Measurements from ENCODE around the gene GLS.
"Not testable (repeated sequence)": the region's sequence is repeated elsewhere in the genome, so short reads cannot be mapped to it uniquely, and the experiment has no call there.

The GLS gene

DNA sequence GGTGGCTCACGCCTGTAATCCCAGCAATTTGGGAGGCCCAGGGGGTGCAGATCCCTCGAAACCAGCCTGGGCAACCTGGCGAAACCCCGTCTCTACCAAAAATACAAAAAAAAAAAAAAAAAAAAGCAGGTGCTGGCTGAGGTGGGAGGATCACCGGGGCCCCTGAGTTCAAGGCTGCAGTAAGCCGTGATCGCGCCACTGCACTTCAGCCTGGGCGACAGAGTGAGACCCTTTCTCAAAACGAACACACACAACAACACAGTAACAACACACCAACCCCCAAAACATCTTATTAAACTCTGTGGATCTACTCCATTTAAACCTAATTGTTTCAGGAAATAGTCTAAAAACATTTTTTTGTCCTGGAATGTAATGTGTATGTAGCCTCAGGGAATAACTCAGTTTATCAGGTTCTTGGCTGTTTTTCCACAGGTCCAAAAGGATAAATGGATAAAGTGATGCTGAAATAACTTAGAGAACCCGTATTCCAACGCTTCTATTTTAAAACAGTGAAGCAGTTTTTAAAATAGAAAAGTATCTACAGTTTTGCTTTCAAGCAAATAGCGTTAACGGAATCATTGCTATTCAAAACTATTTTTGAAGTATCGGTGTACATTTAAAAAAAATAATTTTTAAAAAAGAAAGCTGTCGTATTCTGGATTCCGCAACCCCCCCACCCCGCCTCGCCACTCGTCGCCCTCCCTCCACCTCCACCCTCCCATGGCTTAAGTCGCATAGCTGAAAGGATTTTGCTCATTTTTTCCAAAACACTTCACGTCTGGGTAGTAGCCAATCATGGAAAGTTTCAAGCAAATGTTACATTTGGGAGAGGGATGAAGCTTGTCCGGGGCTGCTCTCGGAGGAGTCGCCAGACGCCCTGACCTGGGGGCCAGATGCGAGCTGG is 895 bp upstream of the GLS start:
- no peak for TF ChIP-seq ZFX (IDR thresholded peaks at IDR 0.05; ENCODE audit: borderline replicate concordance)
- TF ChIP-seq, protein P1, sequence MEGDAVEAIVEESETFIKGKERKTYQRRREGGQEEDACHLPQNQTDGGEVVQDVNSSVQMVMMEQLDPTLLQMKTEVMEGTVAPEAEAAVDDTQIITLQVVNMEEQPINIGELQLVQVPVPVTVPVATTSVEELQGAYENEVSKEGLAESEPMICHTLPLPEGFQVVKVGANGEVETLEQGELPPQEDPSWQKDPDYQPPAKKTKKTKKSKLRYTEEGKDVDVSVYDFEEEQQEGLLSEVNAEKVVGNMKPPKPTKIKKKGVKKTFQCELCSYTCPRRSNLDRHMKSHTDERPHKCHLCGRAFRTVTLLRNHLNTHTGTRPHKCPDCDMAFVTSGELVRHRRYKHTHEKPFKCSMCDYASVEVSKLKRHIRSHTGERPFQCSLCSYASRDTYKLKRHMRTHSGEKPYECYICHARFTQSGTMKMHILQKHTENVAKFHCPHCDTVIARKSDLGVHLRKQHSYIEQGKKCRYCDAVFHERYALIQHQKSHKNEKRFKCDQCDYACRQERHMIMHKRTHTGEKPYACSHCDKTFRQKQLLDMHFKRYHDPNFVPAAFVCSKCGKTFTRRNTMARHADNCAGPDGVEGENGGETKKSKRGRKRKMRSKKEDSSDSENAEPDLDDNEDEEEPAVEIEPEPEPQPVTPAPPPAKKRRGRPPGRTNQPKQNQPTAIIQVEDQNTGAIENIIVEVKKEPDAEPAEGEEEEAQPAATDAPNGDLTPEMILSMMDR (IDR thresholded peaks at IDR 0.05) = no peak
- H3K27ac ChIP-seq = peak overlapping the region; percentile 78

GRCh38 chr2:190881084-190881597 is 520 bp downstream of the GLS start:
- peak overlapping the region; percentile 78 for H3K27ac ChIP-seq
- TF ChIP-seq, protein P1 (IDR thresholded peaks at IDR 0.05) = no peak
- TF ChIP-seq ZFX (IDR thresholded peaks at IDR 0.05; ENCODE audit: borderline replicate concordance) = no peak

DNA sequence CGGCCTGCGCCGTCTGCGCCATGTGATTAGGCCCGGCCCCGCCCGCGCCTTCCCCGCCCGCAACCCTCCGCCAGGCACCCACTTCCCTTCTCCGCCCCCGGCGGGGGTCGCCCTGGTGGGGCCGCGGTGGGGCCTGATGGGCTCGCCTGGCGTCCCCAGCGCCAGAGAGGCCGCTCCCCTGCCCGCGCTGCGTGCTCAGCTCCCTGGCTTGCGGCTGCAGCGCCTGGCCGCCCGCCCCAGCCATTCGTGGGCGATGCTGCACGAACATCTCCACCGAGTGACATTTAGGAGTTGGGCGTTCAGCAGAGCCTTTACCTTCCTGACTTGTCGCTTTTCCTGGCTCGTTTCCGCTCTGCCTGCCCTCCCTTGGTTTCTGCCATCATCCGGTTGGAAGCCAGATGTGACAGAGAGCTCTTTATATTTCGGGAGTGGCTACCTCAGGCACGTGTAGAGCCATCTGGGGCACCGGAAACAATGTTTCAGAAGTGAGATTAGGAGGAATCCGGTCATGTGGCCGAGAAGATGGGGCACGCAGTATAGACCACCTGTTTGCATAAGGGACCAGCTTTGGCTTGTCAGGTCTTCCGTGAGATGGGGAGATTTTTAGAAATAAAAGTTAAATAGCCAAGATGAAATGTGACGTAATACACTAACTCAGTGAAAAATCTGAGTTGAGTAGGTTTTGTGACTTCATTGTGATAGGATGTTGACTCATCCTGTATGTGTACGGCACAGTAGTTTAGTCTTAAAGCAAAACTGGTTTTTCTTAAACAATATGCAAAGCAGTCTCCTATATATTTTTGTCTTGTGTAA is 1.2 kb downstream of the GLS start:
- no peak for TF ChIP-seq ZFX (IDR thresholded peaks at IDR 0.05; ENCODE audit: borderline replicate concordance)
- TF ChIP-seq, protein P1 (IDR thresholded peaks at IDR 0.05) = no peak
- H3K27ac ChIP-seq = peak overlapping the region; percentile 78

DNA sequence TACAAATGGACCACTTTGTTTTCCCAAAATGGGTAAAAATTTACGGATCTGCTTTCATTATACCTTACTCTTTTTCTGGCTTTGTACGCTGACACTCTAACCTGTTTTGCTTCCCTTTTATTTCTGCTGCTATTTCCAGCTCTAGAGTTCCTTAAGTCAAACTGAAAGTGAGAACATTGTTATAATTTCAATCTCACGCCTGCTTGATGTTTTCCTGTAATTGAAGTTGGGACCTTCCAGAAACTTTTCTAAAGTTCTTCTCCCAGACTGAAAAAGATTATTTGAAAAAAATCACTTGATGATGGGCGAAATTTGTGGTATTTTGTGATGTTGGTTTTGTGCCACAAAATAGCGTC is 1.8 kb downstream of the GLS start:
- TF ChIP-seq ZFX (IDR thresholded peaks at IDR 0.05; ENCODE audit: borderline replicate concordance) = no peak
- TF ChIP-seq, protein P1 (IDR thresholded peaks at IDR 0.05) = no peak
- H3K27ac ChIP-seq = peak overlapping the region; percentile 78

- H3K27ac ChIP-seq = no peak overlapping the region
- no peak for TF ChIP-seq ZFX (IDR thresholded peaks at IDR 0.05; ENCODE audit: borderline replicate concordance)
- TF ChIP-seq, protein P1 (IDR thresholded peaks at IDR 0.05) = no peak
Observed at GRCh38 chr2:190882856-190883582, 2.4 kb downstream of the GLS start.

DNA sequence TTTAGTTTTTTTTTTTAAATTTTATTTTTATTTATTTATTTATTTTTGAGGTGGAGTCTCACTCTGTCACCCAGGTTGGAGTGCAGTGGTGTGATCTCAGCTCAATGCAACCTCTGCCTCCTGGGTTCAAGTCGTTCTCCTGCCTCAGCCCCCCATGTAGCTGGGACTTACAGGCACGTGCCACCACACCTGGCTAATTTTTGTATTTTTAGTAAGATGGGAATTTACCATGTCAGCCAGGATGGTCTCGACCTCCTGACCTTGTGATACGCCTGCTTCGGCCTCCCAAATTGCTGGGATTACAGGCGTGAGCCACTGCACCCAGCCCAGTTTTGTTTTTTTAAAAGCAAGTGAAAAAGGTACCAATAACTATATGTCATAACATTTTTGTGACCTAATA is 5.2 kb downstream of the GLS start:
- H3K27ac ChIP-seq = not testable (repeated sequence)

DNA sequence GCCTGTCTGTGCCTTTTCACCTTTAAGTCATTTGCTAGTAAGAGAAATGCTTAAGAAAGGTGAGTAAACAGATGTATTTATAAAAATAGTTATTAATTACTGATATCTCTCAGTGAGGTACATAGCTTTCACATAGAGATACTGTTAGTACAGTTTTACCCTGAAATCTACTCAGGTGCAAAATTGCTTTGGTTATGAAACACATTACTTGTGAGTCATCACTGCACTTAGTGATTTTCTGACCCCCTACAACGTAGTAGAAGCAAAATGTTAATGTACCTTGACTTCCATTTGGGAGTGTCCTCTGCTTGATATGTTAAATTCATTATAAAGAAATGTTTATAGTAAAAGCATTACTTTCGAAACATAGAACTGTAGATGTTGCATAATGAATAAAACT is 6.5 kb downstream of the GLS start:
- H3K27ac ChIP-seq = no peak overlapping the region
- TF ChIP-seq, protein P1 (IDR thresholded peaks at IDR 0.05) = no peak
- TF ChIP-seq ZFX (IDR thresholded peaks at IDR 0.05; ENCODE audit: borderline replicate concordance) = no peak

Measured in 22Rv1 (cell line).